Effector memory CD4-positive, alpha-beta T cell (primary cell): ENCODE results near the gene VASN.

Experiments used
- DNase-seq, 3 donors: peaks; one replicate each; pipeline ENCODE4 v3.0.0-alpha.2; 2020
- H3K27ac ChIP-seq: 2 replicates; pipeline ENCODE4 v1.7.0; 2013; ENCODE audit warnings: mild to moderate bottlenecking, low read length, moderate library complexity; ENCODE audit not compliant: insufficient read depth, poor library complexity, severe bottlenecking
- H3K27me3 ChIP-seq: replicated peaks from 2 replicates; pipeline ENCODE4 v1.7.0; 2013; ENCODE audit warnings: mild to moderate bottlenecking, low read length; ENCODE audit not compliant: insufficient read depth, control insufficient read depth, poor library complexity, severe bottlenecking
- H3K36me3 ChIP-seq: 2 replicates; pipeline ENCODE4 v1.7.0; 2013; ENCODE audit warnings: mild to moderate bottlenecking, low read length, moderate library complexity; ENCODE audit not compliant: control insufficient read depth, insufficient read depth
- H3K4me1 ChIP-seq: 2 replicates; pipeline ENCODE4 v1.7.0; 2013; ENCODE audit warnings: low read length, mild to moderate bottlenecking; ENCODE audit not compliant: control insufficient read depth, insufficient read depth, poor library complexity, severe bottlenecking
- H3K4me3 ChIP-seq: 2 replicates; pipeline ENCODE4 v1.7.0; 2013; ENCODE audit warnings: low read length, low read depth, mild to moderate bottlenecking; ENCODE audit not compliant: insufficient read depth, poor library complexity, severe bottlenecking
- H3K9me3 ChIP-seq: 2 replicates; pipeline ENCODE4 v1.7.0; 2013; ENCODE audit warnings: mild to moderate bottlenecking, low read length, moderate library complexity; ENCODE audit not compliant: control insufficient read depth
- total RNA-seq, 3 donors: gene quantifications; one replicate each; lab custom pipeline; 2026; lab: John Stamatoyannopoulos, UW

Gene VASN
- total RNA-seq = 1.7 to 3.8 (median 2.9) reads per million in 3 donors

GRCh38 chr16:4371357-4372000, at the start of gene VASN:
TSS of gene VASN (plus strand) at chr16:4371848. CDS start at chr16:4380878, 9,030 bp downstream.
- peak within 1 kb of the TSS; percentile 52 for H3K4me3 ChIP-seq
- peak; percentile 59 to 66 (median 62) for DNase-seq
- H3K27me3 ChIP-seq = no peaks in the 10 kb centered on the region
- H3K27ac ChIP-seq = peak within 1 kb of the TSS; percentile 51
- H3K9me3 ChIP-seq = no peaks in the 10 kb centered on the region
- peaks cover 21% of the 10 kb centered on the region for H3K36me3 ChIP-seq
- H3K4me1 ChIP-seq = peaks cover 34% of the 10 kb centered on the region

DNA sequence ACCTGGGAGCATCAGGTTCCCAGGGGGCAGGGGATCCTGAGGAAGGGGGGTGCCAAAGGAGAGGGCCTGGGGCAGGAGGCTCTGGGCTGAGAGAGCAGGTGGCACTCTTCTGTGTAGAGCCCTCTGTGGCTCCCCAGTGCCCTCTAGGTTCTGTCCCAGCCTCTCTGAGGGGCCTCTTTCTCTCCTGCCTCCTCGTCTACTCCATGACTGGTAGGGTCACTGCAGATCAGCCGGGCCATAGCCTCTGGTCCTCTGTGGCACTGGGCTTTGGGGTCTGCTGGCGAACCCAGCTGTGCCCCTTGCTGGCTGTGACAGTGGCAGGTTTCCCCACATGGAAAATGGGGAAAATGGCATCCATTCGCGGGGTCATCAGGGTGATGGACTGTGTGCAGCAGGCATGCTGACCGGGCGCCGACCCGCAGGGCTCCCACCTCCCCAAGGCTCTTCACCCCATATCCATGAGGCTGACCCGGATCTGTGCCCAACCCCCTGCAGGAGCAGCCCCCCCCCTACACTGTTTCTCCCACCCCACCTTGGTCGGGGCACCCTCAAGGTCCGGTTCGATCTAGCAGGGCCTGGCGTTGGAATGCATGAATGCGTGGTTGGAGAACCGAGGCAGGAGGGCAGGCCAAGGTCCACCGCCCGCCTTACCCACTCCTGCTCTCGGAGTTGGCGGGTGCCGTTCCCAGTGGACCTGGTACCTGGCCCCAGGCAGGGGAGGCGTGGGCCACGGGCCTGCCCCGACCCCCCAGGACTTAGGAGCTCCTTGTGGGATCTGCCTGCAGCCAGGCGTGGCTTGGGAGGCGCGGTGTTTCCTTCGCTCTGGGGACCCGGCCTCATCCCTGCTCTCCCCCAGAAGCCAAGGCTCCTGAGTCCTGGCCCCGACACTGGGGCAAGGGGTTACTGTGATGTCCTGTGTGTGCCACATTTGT, 49.3 kb upstream of the VASN start:
- no peaks in the 10 kb centered on the region for H3K9me3 ChIP-seq
- no peaks in the 10 kb centered on the region for H3K27me3 ChIP-seq

DNA sequence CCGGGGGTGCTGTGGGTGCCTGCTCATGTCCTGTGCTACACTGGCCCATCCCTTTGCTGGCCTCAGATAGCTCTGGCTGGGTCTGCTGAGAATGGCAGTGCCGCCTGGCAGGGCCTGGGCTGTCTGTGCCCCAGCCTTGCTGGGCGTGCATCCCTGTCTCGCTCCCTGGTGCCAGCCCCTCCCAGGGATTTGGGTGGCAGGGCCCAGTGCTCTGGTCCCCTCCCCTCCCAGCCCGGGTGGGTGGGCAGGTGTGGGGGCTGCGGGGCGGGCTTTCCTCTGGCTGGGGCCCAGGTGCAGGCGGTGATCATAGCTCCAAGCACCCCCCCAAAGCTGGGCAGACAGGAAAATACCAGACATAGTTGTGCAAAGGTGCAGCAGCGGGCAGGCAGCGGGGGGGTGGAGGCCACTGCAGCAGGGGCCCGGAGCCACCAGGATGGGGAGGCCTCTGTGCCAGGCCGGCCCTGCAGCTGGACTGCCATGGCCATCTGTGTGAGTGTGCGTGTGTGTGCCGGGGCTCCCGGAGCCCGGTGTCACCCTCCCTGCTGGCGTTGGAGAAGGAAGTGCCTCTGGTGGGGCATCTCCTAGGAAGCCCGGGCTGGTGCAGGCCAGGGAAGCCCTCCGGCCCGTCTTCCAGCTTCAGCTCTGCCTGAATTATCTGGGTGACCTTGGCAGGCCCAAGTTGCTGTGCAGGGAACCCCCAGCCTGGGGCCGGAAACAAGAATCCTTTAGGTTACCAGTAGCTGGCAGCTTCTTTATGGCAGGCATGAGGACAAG, 48.4 kb upstream of the VASN start:
- DNase-seq = no peak
- Histone ChIP-seq H3K4me1 (peaks cover 18% of the 10 kb centered on the region), H3K9me3 (no peaks in the 10 kb centered on the region), H3K4me3 (no peak overlapping the region), H3K36me3 (no peaks in the 10 kb centered on the region), H3K27ac (no peak overlapping the region), H3K27me3 (no peaks in the 10 kb centered on the region)

More for the DNA sequence above, 49.3 kb upstream of the VASN start:
- Histone ChIP-seq H3K36me3 (no peaks in the 10 kb centered on the region), H3K27ac (no peak overlapping the region), H3K4me3 (no peak overlapping the region), H3K4me1 (peaks cover 11% of the 10 kb centered on the region)
- DNase-seq = no peak

DNA sequence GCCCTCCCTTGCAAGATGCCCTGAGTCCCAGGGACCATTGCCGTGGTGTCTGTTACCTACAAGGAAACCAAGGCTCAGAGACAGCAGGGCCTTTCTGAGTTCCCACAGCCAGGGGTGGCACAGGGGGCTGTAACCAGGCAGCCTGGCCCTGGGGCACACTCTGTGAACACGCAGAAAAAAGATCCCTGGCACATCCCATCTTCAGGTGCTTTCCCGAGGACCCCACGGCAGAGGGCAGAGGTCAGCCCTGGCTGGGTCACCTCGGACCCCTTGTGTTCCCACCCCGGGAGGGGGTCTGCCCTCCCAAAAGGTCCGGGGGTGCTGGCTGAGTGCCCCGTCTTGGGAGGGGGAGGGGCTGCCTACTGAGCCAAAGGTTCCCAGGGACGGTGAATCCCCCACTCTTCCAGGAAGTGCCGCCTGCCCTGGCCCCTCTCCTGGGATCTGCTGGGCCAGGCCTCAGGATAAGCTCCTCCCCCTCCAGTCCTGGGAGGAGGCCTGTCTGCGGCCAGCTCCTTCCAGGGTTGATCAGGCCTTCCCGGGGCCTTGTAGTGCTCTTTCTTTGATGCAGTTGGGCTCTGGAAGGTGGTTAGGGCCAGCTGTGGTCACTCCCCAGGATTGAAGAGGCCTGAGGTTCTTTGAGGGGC, 47.7 kb upstream of the VASN start:
- Histone ChIP-seq H3K4me3 (no peak overlapping the region), H3K9me3 (no peaks in the 10 kb centered on the region), H3K27ac (no peak overlapping the region), H3K36me3 (no peaks in the 10 kb centered on the region), H3K27me3 (no peaks in the 10 kb centered on the region), H3K4me1 (peaks cover 19% of the 10 kb centered on the region)
- DNase-seq = no peak

DNA sequence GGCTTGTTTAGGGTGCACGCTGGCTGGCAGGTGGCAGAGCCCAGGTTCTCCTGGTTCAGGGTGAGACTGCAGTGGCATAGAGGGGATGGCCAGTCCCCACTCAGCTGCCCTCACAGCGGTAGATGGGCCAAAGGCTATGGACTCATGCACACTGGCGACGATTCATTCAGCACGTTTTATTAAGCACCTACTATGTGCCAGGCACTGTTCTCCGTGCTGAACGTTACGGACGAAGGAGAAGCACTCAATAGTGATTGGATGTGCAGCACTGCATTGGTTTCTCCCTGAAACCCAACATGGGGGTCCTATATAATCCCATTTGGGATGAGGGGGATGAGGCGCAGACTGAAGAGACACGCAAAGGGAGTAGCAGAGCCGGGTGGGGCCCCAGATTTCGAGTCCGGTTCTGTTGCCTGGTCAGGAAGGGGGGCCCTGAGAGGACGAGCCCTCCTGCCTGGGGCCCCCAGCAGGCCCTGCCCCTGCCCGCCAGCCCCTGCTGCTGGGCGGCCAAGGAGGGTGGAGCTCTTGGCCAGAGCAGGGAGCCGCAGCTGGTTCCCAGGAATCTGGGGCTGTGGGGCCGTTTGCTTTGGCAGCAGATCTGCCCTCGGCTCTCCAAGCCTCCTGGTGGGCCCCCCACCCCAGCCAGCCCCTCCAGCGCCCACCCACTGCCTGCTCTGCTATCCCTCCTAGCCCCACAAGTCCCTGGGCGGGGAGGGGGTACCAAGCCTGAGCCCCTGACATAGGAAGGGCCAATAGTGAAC, 47.0 kb upstream of the VASN start:
- H3K36me3 ChIP-seq = no peaks in the 10 kb centered on the region
- H3K4me1 ChIP-seq = peaks cover 12% of the 10 kb centered on the region
- H3K27ac ChIP-seq = no peak overlapping the region

GRCh38 chr16:4325253-4325758, 46.3 kb upstream of the VASN start:
- no peak for DNase-seq
- H3K36me3 ChIP-seq = no peaks in the 10 kb centered on the region
- no peaks in the 10 kb centered on the region for H3K27me3 ChIP-seq
- no peak overlapping the region for H3K4me3 ChIP-seq
- peaks cover 10% of the 10 kb centered on the region for H3K4me1 ChIP-seq
- H3K9me3 ChIP-seq = no peaks in the 10 kb centered on the region
- no peak overlapping the region for H3K27ac ChIP-seq

More for the DNA sequence above, 47.0 kb upstream of the VASN start:
- H3K27me3 ChIP-seq = no peaks in the 10 kb centered on the region
- no peak for DNase-seq
- H3K4me3 ChIP-seq = no peak overlapping the region
- H3K9me3 ChIP-seq = no peaks in the 10 kb centered on the region

GRCh38 chr16:4327386-4328045, 44.1 kb upstream of the VASN start:
- peaks cover 10% of the 10 kb centered on the region for H3K4me1 ChIP-seq
- no peaks in the 10 kb centered on the region for H3K36me3 ChIP-seq
- no peaks in the 10 kb centered on the region for H3K9me3 ChIP-seq
- DNase-seq = no peak
- no peak overlapping the region for H3K27ac ChIP-seq
- peak overlapping the region; percentile 55 for H3K4me3 ChIP-seq
- no peaks in the 10 kb centered on the region for H3K27me3 ChIP-seq

- H3K4me1 ChIP-seq = peaks cover 10% of the 10 kb centered on the region
Measured at GRCh38 chr16:4328046-4328781, 43.4 kb upstream of the VASN start.

More at GRCh38 chr16:4328046-4328781, 43.4 kb upstream of the VASN start:
- H3K9me3 ChIP-seq = no peaks in the 10 kb centered on the region
- no peaks in the 10 kb centered on the region for H3K36me3 ChIP-seq
- H3K27me3 ChIP-seq = no peaks in the 10 kb centered on the region
- no peak overlapping the region for H3K27ac ChIP-seq
- peak in 1 of 3 donors; percentile 12 for DNase-seq
- peak overlapping the region; percentile 55 for H3K4me3 ChIP-seq
